DOHH2 (cell line): ENCODE measurements around the gene SESN1.

Source experiments
- H3F3A ChIP-seq: fragments of 200-600 bp; sonication (generic), shearing (Covaris generic); 2 replicates; pipeline ENCODE4 v1.6.0; 2016; ENCODE audit warnings: antibody characterized with exemption, mild to moderate bottlenecking; ENCODE audit not compliant: control insufficient read depth, insufficient read depth
- H3K27ac ChIP-seq: fragments of 200-600 bp; sonication (generic); 2 replicates; pipeline ENCODE4 v1.5.1; 2014; ENCODE audit warnings: low read depth, mild to moderate bottlenecking, low read length, moderate library complexity
- H3K27me3 ChIP-seq: fragments of 200-600 bp; sonication (generic); 2 replicates; pipeline ENCODE4 v1.6.1; 2014; ENCODE audit warnings: mild to moderate bottlenecking, low read length, mixed read lengths; ENCODE audit not compliant: control insufficient read depth
- H3K36me3 ChIP-seq: fragments of 200-600 bp; sonication (generic); 2 replicates; pipeline ENCODE4 v1.6.1; 2014; ENCODE audit warnings: mild to moderate bottlenecking, low read length, moderate library complexity, mixed read lengths; ENCODE audit not compliant: control insufficient read depth
- H3K4me1 ChIP-seq: fragments of 200-600 bp; sonication (generic); 2 replicates; pipeline ENCODE4 v1.6.1; 2014; ENCODE audit warnings: mild to moderate bottlenecking, low read length, mixed read lengths; ENCODE audit not compliant: control insufficient read depth
- H3K4me2 ChIP-seq: fragments of 200-600 bp; sonication (generic); 2 replicates; pipeline ENCODE4 v1.6.0; 2014; ENCODE audit warnings: mild to moderate bottlenecking, low read length, moderate library complexity
- H3K4me3 ChIP-seq: fragments of 200-600 bp; sonication (generic); 2 replicates; pipeline ENCODE4 v1.5.1; 2014; ENCODE audit warnings: mild to moderate bottlenecking, low read length, mixed read lengths
- H3K79me2 ChIP-seq: fragments of 200-600 bp; sonication (generic); 2 replicates; pipeline ENCODE4 v1.6.1; 2014; ENCODE audit warnings: mild to moderate bottlenecking, low read length, mixed read lengths; ENCODE audit not compliant: control insufficient read depth
- H3K9me2 ChIP-seq: fragments of 200-600 bp; sonication (generic); replicated peaks from 2 replicates; pipeline ENCODE4 v1.6.1; 2014; ENCODE audit warnings: mild to moderate bottlenecking, low read length, mixed read lengths; ENCODE audit not compliant: control insufficient read depth
- H3K9me3 ChIP-seq: fragments of 200-600 bp; sonication (generic); 2 replicates; pipeline ENCODE4 v1.6.1; 2014; ENCODE audit warnings: antibody characterized with exemption, low read length, mixed read lengths; ENCODE audit not compliant: control insufficient read depth, insufficient read depth
- H4K20me1 ChIP-seq: fragments of 200-600 bp; sonication (generic); 2 replicates; pipeline ENCODE4 v1.6.0; 2014; ENCODE audit warnings: low read depth, mild to moderate bottlenecking, antibody characterized with exemption, low read length, moderate library complexity; ENCODE audit not compliant: control insufficient read depth, insufficient read depth
- CTCF ChIP-seq: fragments of 200-600 bp; sonication (generic); IDR thresholded peaks from one replicate; pipeline ENCODE4 v1.5.1; 2014; ENCODE audit warnings: antibody characterized with exemption, mild to moderate bottlenecking, low read depth, low read length; ENCODE audit not compliant: poor library complexity, severe bottlenecking
- EZH2phosphoT487 ChIP-seq: fragments of 200-600 bp; sonication (generic); IDR thresholded peaks from 2 replicates; pipeline ENCODE4 v1.6.1; 2017; ENCODE audit warnings: borderline replicate concordance, mild to moderate bottlenecking, antibody characterized with exemption, low read length, moderate library complexity, mixed read lengths

The SESN1 gene

GRCh38 chr6:109121411-109121810 lies 26.8 kb upstream of the SESN1 start:
- no peak overlapping the region for H3K4me3 ChIP-seq
- no peaks in the 10 kb centered on the region for H3K36me3 ChIP-seq
- H3K79me2 ChIP-seq = peaks cover 9% of the 10 kb centered on the region
- H3F3A ChIP-seq = no peaks in the 10 kb centered on the region; the same call in 1 of the 2 replicates
- H3K27me3 ChIP-seq = no peaks in the 10 kb centered on the region
- H3K27ac ChIP-seq = no peak overlapping the region
- no peak overlapping the region for H3K4me2 ChIP-seq
- H3K4me1 ChIP-seq = peaks cover 31% of the 10 kb centered on the region
- H4K20me1 ChIP-seq = peaks cover 11% of the 10 kb centered on the region
- H3K9me3 ChIP-seq = no peaks in the 10 kb centered on the region
- H3K9me2 ChIP-seq = no peaks in the 10 kb centered on the region
- TF ChIP-seq CTCF = no peak
- no peak for TF ChIP-seq EZH2phosphoT487

- Histone ChIP-seq H3K4me3 (no peak overlapping the region), H3K9me3 (no peaks in the 10 kb centered on the region), H3K27ac (no peak overlapping the region), H3K9me2 (no peaks in the 10 kb centered on the region), H3K4me2 (no peak overlapping the region), H3F3A (no peaks in the 10 kb centered on the region; the same call in 1 of the 2 replicates), H3K4me1 (peaks cover 31% of the 10 kb centered on the region), H3K27me3 (no peaks in the 10 kb centered on the region), H3K79me2 (peaks cover 15% of the 10 kb centered on the region), H3K36me3 (no peaks in the 10 kb centered on the region), H4K20me1 (peaks cover 8% of the 10 kb centered on the region; the same call in 1 of the 2 replicates)
- TF ChIP-seq CTCF = no peak
- TF ChIP-seq EZH2phosphoT487 = no peak
Observed at GRCh38 chr6:109118871-109119354, 24.3 kb upstream of the SESN1 start.

GRCh38 chr6:109118337-109118736 lies 23.7 kb upstream of the SESN1 start:
- H3K9me3 ChIP-seq = no peaks in the 10 kb centered on the region
- no peaks in the 10 kb centered on the region for H3K27me3 ChIP-seq
- no peak overlapping the region for H3K4me3 ChIP-seq
- peaks cover 8% of the 10 kb centered on the region; the same call in 1 of the 2 replicates for H4K20me1 ChIP-seq
- H3K4me2 ChIP-seq = no peak overlapping the region
- H3K4me1 ChIP-seq = peaks cover 31% of the 10 kb centered on the region
- H3K36me3 ChIP-seq = no peaks in the 10 kb centered on the region
- no peak overlapping the region for H3K27ac ChIP-seq
- no peaks in the 10 kb centered on the region; the same call in 1 of the 2 replicates for H3F3A ChIP-seq
- no peaks in the 10 kb centered on the region for H3K9me2 ChIP-seq
- H3K79me2 ChIP-seq = peaks cover 14% of the 10 kb centered on the region
- no peak for TF ChIP-seq CTCF
